ENCODE data around the gene ICA1.

- TF ChIP-seq CTCF (conservative IDR thresholded peaks at IDR 0.05; ENCODE audit: low read depth, low read length) (no peak), EZH2 (IDR thresholded peaks at IDR 0.05; ENCODE audit: borderline replicate concordance, low read depth, low read length, poor library complexity, severe bottlenecking) (no peak)
These were observed 133.3 kb downstream of the ICA1 start for GRCh38 chr7:8128449-8129317.

All from A673 (cell line).